ENCODE data around the gene ARL15. TPM values are rescaled to one million over a fixed set of nuclear protein-coding genes. Genes with fewer than 3 reads are reported as not detected.

ARL15 gene
- total and polyA plus RNA-seq, 2 donors (not counting 3 experiments of a cell fraction or from before 2014, with no cell fraction given) = 11.9 to 24.4 TPM

DNA sequence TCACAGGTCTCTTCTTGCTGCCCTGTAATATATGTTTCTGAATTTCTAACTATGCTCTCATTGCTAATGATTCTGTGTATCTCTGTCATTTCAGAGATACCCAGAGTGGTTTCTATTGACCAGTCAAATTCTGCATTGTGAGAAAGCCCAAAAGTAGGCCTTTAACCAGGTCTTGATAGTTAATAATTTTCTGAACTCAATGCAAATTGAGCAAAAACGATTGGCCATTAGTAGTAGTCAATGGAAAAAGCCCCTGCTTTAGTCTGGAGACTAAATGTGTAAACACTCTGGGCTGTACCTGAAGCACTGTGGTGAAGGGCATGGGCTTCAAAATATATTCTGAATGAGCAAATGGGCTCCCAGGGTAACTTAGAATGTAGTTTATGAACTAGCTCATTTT, 307.6 kb downstream of the ARL15 start:
- DNase-seq (ENCODE audit: low read depth, low spot score) = no peak
- TF ChIP-seq POLR2AphosphoS5 (IDR thresholded peaks at IDR 0.05; ENCODE audit: insufficient read depth, low read depth, low read length) = no peak
- TF ChIP-seq, protein P1, sequence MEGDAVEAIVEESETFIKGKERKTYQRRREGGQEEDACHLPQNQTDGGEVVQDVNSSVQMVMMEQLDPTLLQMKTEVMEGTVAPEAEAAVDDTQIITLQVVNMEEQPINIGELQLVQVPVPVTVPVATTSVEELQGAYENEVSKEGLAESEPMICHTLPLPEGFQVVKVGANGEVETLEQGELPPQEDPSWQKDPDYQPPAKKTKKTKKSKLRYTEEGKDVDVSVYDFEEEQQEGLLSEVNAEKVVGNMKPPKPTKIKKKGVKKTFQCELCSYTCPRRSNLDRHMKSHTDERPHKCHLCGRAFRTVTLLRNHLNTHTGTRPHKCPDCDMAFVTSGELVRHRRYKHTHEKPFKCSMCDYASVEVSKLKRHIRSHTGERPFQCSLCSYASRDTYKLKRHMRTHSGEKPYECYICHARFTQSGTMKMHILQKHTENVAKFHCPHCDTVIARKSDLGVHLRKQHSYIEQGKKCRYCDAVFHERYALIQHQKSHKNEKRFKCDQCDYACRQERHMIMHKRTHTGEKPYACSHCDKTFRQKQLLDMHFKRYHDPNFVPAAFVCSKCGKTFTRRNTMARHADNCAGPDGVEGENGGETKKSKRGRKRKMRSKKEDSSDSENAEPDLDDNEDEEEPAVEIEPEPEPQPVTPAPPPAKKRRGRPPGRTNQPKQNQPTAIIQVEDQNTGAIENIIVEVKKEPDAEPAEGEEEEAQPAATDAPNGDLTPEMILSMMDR (IDR thresholded peaks at IDR 0.05; ENCODE audit: extremely low read depth in 1 of 2, insufficient read depth in 1 of 2, low read depth in 1 of 2, low read length in 2 of 2) = no peak
- no peak for TF ChIP-seq MYC (IDR thresholded peaks at IDR 0.05; ENCODE audit: low read depth, low read length)
- no peak for TF ChIP-seq GATA2 (IDR thresholded peaks at IDR 0.05; ENCODE audit: insufficient read depth, insufficient read length, low read depth, low read length)
- no peak for TF ChIP-seq FOS (IDR thresholded peaks at IDR 0.05; ENCODE audit: borderline replicate concordance, insufficient read depth, low read length)
- no peak for TF ChIP-seq POLR2A (IDR thresholded peaks at IDR 0.05; ENCODE audit: low read depth, low read length)
- TF ChIP-seq JUN (IDR thresholded peaks at IDR 0.05; ENCODE audit: borderline replicate concordance, insufficient read depth, insufficient read length, low read depth) = no peak
- no peak for TF ChIP-seq EZH2 (IDR thresholded peaks at IDR 0.05; ENCODE audit: borderline replicate concordance, low read depth, low read length, severe bottlenecking)
- TF ChIP-seq, protein P2, sequence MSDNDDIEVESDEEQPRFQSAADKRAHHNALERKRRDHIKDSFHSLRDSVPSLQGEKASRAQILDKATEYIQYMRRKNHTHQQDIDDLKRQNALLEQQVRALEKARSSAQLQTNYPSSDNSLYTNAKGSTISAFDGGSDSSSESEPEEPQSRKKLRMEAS (IDR thresholded peaks at IDR 0.05; ENCODE audit: insufficient read depth, insufficient read length) = no peak
- no peak overlapping the region for H3K4me3 ChIP-seq (replicated peaks in 1 of 3; ENCODE audit: insufficient read depth in 1 of 3, low read depth in 1 of 3, low read length in 3 of 3)
- dilution Hi-C loops (cut with MboI; ENCODE audit: extremely low pct_ligation_motif_present, low sequenced_read_pairs) = no loop called here
- no peaks in the 10 kb centered on the region for H3K79me2 ChIP-seq (ENCODE audit: control insufficient read depth, insufficient read depth, low read length)
- CTCF ChIA-PET = no interaction called here
- no peaks in the 10 kb centered on the region for H4K20me1 ChIP-seq (replicated peaks; ENCODE audit: control insufficient read depth, extremely low read depth, insufficient read depth, low read length)
- no peak overlapping the region for H3K27ac ChIP-seq (ENCODE audit: insufficient read depth, low read depth, low read length)
- POLR2A ChIA-PET = no interaction called here
- no peaks in the 10 kb centered on the region for H3K4me1 ChIP-seq (ENCODE audit: control insufficient read depth, extremely low read depth, insufficient read depth, low read length)
- no peak overlapping the region for H2AFZ ChIP-seq (ENCODE audit: low read depth, low read length)
- no peaks in the 10 kb centered on the region for H3K27me3 ChIP-seq (ENCODE audit: control insufficient read depth in 2 of 2, insufficient read depth in 2 of 2, low read length in 2 of 2)
- H3K4me2 ChIP-seq (ENCODE audit: insufficient read depth, low read length) = no peak overlapping the region
- FAIRE-seq = no peak
- no peaks in the 10 kb centered on the region for H3K9me3 ChIP-seq (replicated peaks; ENCODE audit: control insufficient read depth, insufficient read depth, low read length)
- BruUV-seq (replicated peaks) = no TSS peak
- H3K9me1 ChIP-seq (replicated peaks; ENCODE audit: control insufficient read depth, extremely low read depth, insufficient read depth, low read length) = no peaks in the 10 kb centered on the region
- no peak overlapping the region for H3K9ac ChIP-seq (replicated peaks; ENCODE audit: extremely low read depth, insufficient read depth, low read length)
- H3K36me3 ChIP-seq (ENCODE audit: control insufficient read depth in 2 of 2, extremely low read depth in 1 of 2, insufficient read depth in 2 of 2, low read length in 2 of 2) = no peaks in the 10 kb centered on the region
- intact Hi-C loops (cut with micrococcal nuclease) = no loop called here

Data from endothelial cell of umbilical vein (primary cell).